D721Med (cell line): ENCODE results near the gene GMPPA.

Experiments
- DNase-seq: peaks from one replicate; pipeline ENCODE4 v3.0.0; 2011; ENCODE audit warnings: low spot score; ENCODE audit not compliant: insufficient read length
- FAIRE-seq: peaks from 2 replicates; lab custom pipeline; 2011; peaks lifted over from hg19 to GRCh38; lab: Jason Lieb, UNC
- TF ChIP-seq, protein P1 (sequence below): IDR thresholded peaks from 2 replicates; pipeline ENCODE4 v1.5.1; 2012; ENCODE audit warnings: mild to moderate bottlenecking, control low read depth; ENCODE audit not compliant: insufficient read depth; ENCODE audit errors: missing control alignments

GMPPA gene

DNA sequence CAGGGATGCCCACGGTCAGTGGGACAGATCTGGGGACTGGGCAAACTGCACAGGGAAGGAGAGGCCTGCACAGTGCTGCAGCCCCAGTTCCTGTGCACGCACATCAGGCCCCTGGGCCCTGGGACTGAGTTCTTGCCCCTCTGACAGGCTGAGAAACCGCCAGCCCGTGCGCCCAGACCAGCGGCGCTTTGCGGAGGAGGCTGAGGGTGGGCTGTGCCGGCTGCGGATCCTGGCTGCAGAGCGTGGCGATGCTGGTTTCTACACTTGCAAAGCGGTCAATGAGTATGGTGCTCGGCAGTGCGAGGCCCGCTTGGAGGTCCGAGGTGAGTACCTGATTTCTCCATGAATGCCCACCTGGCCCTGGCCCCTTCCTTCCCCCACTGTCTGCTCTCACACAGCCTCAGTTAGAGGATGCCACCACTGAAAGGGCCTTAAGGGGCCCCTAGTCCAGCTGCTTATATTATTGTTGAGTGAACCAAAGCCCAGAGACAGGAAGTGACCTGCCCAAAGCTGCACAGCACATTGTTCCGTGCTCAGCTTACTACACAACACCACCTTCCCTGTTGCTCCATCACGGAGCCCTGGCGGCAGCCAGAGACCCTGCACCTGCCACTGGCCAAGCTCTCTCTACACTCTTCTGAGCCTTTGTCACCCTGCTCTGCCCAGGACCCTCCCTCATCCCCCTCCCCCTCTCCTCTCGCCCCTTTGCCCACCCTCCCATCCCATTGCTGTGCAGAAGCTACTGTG, 34.2 kb upstream of the GMPPA start:
- TF ChIP-seq, protein P1, sequence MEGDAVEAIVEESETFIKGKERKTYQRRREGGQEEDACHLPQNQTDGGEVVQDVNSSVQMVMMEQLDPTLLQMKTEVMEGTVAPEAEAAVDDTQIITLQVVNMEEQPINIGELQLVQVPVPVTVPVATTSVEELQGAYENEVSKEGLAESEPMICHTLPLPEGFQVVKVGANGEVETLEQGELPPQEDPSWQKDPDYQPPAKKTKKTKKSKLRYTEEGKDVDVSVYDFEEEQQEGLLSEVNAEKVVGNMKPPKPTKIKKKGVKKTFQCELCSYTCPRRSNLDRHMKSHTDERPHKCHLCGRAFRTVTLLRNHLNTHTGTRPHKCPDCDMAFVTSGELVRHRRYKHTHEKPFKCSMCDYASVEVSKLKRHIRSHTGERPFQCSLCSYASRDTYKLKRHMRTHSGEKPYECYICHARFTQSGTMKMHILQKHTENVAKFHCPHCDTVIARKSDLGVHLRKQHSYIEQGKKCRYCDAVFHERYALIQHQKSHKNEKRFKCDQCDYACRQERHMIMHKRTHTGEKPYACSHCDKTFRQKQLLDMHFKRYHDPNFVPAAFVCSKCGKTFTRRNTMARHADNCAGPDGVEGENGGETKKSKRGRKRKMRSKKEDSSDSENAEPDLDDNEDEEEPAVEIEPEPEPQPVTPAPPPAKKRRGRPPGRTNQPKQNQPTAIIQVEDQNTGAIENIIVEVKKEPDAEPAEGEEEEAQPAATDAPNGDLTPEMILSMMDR, result no peak
- FAIRE-seq (no peak), DNase-seq (no peak)

DNA sequence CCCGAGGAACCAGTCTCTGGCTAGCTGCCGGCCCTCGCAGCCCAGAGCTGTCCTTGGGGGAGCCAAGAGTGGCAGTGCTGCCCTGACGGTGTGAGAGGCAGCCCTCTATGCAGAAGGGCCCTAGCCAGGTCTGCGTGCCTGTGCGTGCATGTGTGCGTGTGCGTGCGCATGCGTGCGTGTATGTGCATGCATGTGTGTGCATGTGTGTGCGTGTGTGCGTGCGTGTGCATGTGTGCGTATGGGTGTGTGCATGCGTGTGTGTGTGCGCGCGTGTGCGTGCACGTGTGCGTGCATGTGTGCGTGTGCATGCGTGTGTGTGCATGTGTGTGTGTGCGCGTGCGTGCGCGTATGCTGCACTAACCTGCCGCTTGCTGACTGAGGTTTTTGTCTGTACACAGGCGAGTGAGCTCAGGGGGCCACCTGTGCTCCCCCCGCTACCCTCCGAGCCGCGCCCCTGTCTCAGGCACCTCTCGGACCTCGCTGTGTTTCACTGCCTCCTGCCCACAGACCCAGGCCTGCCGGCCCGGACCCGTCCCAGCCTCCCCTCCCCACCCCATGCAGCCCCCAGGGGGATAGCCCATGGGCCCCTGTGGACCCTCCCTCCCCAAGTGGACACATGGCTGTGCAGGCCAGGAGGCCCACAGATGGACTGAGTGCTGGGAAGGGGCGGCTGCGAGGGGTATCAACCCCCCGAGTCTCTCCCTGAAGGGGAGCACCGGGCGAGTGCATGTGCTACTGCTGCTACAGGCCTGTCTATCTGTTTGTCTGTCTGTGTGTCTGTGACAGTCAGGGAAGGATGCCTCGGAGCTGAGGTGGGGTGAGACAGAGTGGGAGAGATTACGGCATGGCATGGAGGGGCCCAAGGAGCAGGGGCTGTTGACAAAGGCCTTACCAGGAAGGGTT, 32.8 kb upstream of the GMPPA start:
- TF ChIP-seq, protein P1, result no peak

DNA sequence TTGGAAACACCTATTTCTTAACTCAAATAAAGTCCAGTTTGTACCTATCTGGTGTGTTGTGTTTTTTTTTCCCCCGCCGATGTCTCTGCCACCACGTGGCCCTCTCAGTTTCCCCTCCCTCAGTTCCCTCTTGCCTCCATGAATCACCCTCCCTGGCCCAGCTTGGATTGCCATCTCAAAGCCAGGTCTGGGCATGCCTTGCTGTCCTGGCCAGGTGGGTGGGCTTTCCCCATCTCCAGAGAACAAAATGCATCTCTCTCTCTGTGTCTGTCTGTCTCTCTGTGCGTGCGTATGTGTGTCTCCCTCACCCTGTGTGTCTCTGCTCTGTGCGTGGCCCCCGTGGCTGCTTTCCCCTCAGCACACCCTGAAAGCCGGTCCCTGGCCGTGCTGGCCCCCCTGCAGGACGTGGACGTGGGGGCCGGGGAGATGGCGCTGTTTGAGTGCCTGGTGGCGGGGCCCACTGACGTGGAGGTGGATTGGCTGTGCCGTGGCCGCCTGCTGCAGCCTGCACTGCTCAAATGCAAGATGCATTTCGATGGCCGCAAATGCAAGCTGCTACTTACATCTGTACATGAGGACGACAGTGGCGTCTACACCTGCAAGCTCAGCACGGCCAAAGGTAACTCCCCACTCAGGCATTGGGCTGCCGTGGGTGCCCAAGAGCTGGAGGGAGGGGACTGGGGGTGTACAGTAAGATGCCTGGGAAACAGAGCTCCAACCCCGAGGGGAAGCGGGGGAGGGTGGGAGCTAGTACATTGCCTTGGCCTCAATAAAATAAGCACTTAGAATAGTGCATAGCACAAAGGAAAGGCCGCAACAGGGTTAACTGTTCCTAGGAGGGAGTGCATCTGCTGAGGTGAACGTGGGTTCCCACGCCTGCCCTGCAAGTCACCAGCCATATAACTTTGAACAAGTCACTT, 31.6 kb upstream of the GMPPA start:
- TF ChIP-seq, protein P1, result no peak
- FAIRE-seq, result no peak
- DNase-seq, result no peak

More for the DNA sequence above, 32.8 kb upstream of the GMPPA start:
- DNase-seq (no peak), FAIRE-seq (no peak)

DNA sequence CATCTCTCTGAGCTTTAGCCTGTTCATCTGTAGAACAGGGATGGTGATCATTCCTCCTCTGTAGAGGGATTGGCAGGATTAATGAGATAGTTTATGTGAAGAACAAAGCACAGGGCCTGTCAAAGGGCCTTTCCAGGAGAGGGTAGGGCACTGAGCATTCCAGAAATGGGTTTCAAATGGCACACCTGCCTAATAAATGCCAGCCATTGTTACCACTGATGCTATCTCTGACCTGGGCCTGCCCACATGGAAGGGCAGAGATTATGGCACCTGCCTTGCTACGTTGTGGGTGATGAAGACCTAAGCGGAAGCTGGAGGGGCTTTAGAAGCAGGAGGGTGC, 31.0 kb upstream of the GMPPA start:
- TF ChIP-seq, protein P1, result no peak
- no peak for FAIRE-seq
- no peak for DNase-seq

DNA sequence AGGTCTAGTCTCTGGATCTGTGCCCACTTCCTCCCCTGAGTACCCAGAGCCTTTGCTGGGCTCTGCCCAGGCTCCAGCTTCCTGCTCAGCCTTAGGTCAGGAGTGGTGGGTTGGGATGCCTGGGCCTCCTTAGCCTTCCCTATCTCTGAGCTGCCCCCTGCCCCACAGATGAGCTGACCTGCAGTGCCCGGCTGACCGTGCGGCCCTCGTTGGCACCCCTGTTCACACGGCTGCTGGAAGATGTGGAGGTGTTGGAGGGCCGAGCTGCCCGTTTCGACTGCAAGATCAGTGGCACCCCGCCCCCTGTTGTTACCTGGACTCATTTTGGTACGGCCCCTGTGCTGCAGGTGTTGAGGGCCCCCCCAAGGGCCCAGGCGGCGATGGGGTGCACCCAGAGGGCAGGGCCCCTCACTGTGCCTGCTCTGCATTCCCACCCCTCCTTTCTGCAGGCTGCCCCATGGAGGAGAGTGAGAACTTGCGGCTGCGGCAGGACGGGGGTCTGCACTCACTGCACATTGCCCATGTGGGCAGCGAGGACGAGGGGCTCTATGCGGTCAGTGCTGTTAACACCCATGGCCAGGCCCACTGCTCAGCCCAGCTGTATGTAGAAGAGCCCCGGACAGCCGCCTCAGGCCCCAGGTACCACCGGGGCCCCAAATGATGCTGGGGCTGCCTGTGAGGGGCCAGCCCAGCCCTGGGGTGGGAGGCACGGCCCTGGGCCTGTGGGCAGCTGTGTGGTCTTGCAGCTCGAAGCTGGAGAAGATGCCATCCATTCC, 30.1 kb upstream of the GMPPA start:
- FAIRE-seq, result no peak

DNA sequence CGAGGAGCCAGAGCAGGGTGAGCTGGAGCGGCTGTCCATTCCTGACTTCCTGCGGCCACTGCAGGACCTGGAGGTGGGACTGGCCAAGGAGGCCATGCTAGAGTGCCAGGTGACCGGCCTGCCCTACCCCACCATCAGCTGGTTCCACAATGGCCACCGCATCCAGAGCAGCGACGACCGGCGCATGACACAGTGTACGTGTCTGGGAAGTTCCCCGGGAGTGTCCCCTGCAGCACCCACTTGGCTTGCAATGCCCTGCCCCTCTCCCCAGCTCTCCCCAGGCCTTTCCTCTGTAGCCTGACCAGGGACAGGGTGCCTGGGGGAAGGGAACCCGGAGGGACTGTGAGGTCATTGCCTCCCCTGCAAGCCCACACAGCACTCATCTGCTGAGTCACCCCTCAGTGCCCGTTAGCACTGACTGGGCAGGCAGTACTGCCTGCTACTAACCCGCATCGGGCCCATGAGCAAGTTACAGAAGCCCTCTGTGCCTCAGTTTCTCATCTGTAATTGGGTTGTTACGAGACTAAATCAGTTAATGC, 29.4 kb upstream of the GMPPA start:
- TF ChIP-seq, protein P1, result no peak
- DNase-seq (no peak), FAIRE-seq (no peak)

More for the DNA sequence above, 30.1 kb upstream of the GMPPA start:
- DNase-seq, result no peak
- TF ChIP-seq, protein P1, result no peak
